HG02973 (cell line): ENCODE results near the gene KMT2E.
"Not testable (repeated sequence)": the region's sequence is repeated elsewhere in the genome, so short reads cannot be mapped to it uniquely, and the experiment has no call there.

Experiments
- ATAC-seq: cut with Tn5 transposase; IDR thresholded peaks from one replicate; pipeline ENCODE4 v1.9.1; 2021; ENCODE audit warnings: moderate library complexity; ENCODE audit not compliant: unreplicated experiment

Gene KMT2E

GRCh38 chr7:105026750-105027149 lies 12.7 kb downstream of the KMT2E start:
- no peak for ATAC-seq

- ATAC-seq, result no peak
Observed at GRCh38 chr7:105027176-105027853, 13.3 kb downstream of the KMT2E start.

- ATAC-seq, result no peak
Observed at GRCh38 chr7:105028004-105028403, 14.0 kb downstream of the KMT2E start.

GRCh38 chr7:105028941-105029340 lies 14.9 kb downstream of the KMT2E start:
- not testable (repeated sequence) for ATAC-seq

- ATAC-seq, result no peak
Observed at GRCh38 chr7:105030447-105030846, 16.4 kb downstream of the KMT2E start.

GRCh38 chr7:105032553-105033214 lies 18.7 kb downstream of the KMT2E start:
- ATAC-seq, result no peak

- no peak for ATAC-seq
Observed at GRCh38 chr7:105035349-105035748, 21.3 kb downstream of the KMT2E start.

GRCh38 chr7:105036217-105037168 lies 22.5 kb downstream of the KMT2E start:
- ATAC-seq, result no peak

GRCh38 chr7:105037319-105037718 lies 23.3 kb downstream of the KMT2E start:
- ATAC-seq, result no peak

- no peak for ATAC-seq
Observed at GRCh38 chr7:105044449-105045070, 30.6 kb downstream of the KMT2E start.

- ATAC-seq, result no peak
Observed at GRCh38 chr7:105046414-105046813, 32.4 kb downstream of the KMT2E start.

- no peak for ATAC-seq
Observed at GRCh38 chr7:105047932-105048331, 33.9 kb downstream of the KMT2E start.

GRCh38 chr7:105050493-105050892 lies 36.5 kb downstream of the KMT2E start:
- no peak for ATAC-seq

GRCh38 chr7:105050899-105051298 lies 36.9 kb downstream of the KMT2E start:
- ATAC-seq, result not testable (repeated sequence)

GRCh38 chr7:105055084-105055483 lies 41.1 kb downstream of the KMT2E start:
- ATAC-seq, result no peak

GRCh38 chr7:105055621-105056020 lies 41.6 kb downstream of the KMT2E start:
- ATAC-seq, result no peak

- no peak for ATAC-seq
Observed at GRCh38 chr7:105057472-105057871, 43.5 kb downstream of the KMT2E start.

- no peak for ATAC-seq
Observed at GRCh38 chr7:105060437-105060836, 46.4 kb downstream of the KMT2E start.

- ATAC-seq, result no peak
Observed at GRCh38 chr7:105060923-105061322, 46.9 kb downstream of the KMT2E start.

- no peak for ATAC-seq
Observed at GRCh38 chr7:105065104-105065503, 51.1 kb downstream of the KMT2E start.

GRCh38 chr7:105067691-105068090 lies 53.7 kb downstream of the KMT2E start:
- no peak for ATAC-seq
